Body of pancreas (tissue), 4 donors: Measurements from ENCODE around the gene POMT2. TPM values are rescaled to one million over a fixed set of nuclear protein-coding genes. Genes with fewer than 3 reads are reported as not detected.

ENCODE experiments used
- ATAC-seq: fragments of 150-250 bp; one replicate; pipeline ENCODE4 v1.9.1; 2016
- DNase-seq, 4 donors: peaks; one replicate each; pipeline ENCODE4 v3.0.0-alpha.2; 2019
- H3K27ac ChIP-seq, 4 donors: fragments of 200-600 bp; sonication (generic); 1 replicate in 3 of 4; 2 replicates in 1 of 4; pipeline versions ENCODE4 v1.5.1 to v1.6.1; 2016 to 2019; ENCODE audit warnings: mild to moderate bottlenecking in 1 of 4, mixed read lengths in 1 of 4, moderate library complexity in 1 of 4
- H3K27me3 ChIP-seq, 2 donors: fragments of 200-600 bp; sonication (generic); one replicate each; pipeline ENCODE4 v1.6.0; 2016; ENCODE audit warnings: mild to moderate bottlenecking in 1 of 2
- H3K36me3 ChIP-seq, 2 donors: fragments of 200-600 bp; sonication (generic); replicated peaks in 1 of 2; 2 replicates each; pipeline ENCODE4 v1.5.1; 2016; ENCODE audit warnings: low read depth in 2 of 2; ENCODE audit not compliant: insufficient read depth in 1 of 2
- H3K4me1 ChIP-seq: fragments of 200-600 bp; sonication (generic); one replicate; pipeline ENCODE4 v1.6.0; 2016
- H3K4me3 ChIP-seq, 2 donors: fragments of 200-600 bp; sonication (generic); 1 replicate in 1 of 2; 2 replicates in 1 of 2; pipeline ENCODE4 v1.5.1; 2016 to 2019
- H3K9me3 ChIP-seq, 3 donors: fragments of 200-600 bp; sonication (generic); 1 replicate in 2 of 3; 2 replicates in 1 of 3; pipeline ENCODE4 v1.5.1; 2016
- CTCF ChIP-seq, 7 experiments: fragments of 450-650 bp in 4 of 7; fragments of 200-600 bp in 3 of 7; sonication (generic) in 3 of 7; IDR thresholded peaks; one replicate each; pipeline ENCODE4 v1.5.1; 2016 to 2019; ENCODE audit warnings: antibody characterized with exemption in 7 of 7
- POLR2A ChIP-seq, 3 donors: fragments of 450-650 bp; IDR thresholded peaks; one replicate each; pipeline ENCODE4 v1.6.1; 2016; ENCODE audit warnings: antibody characterized with exemption in 3 of 3, mild to moderate bottlenecking in 2 of 3
- WGBS, 2 donors: methylation state at CpG; one replicate each; pipeline ENCODE4 v1.1.5; 2017; 5-methylcytosine and 5-hydroxymethylcytosine counted together
- intact Hi-C: fragments of 100-400 bp; cut with DNase I; formaldehyde crosslinking; loops from one replicate; pipeline ENCODE4 v1.15.1; 2023
- total RNA-seq, 2 donors: library from RNA; depleted of rRNA; stranded (reverse); fragments of >200 nt; gene quantifications; one replicate each; pipeline ENCODE4 v1.1.0, GENCODE V29; 2016

POMT2 gene
- total RNA-seq, 2 donors from 2014 or later: 22.6 to 45.2 TPM

DNA sequence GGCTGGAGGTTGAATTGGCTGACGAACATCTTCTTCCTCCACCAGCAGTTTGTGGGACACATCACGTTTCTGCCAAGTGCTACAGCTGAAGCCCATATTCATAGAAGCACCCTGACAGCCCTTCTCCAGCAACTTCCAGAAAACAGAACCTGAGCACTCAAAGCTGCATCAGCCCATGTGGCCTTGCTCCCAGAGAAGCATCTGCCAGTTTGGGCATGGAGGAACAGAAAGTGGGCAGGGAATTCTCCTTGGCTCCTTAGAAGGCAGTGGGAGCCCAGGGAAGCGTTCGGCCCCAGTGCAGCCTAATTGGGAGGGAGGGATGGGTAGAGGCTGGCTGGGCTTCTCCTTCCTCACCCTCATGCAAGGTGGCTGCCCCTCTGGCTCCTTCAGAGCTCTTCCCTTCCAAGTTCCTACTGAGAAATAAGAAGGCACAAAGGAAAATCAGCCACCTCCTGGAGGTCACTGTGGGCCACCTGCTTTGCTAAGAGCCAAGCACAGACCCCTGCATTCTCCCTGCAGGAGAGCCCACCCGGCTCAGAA is 45.6 kb downstream of the POMT2 start:
- intact Hi-C loops: no loop called here
- Histone ChIP-seq H3K27me3 (peaks cover 0 to 8% of the 10 kb centered on the region in 2 donors), H3K27ac (no peak overlapping the region), H3K9me3 (no peaks in the 10 kb centered on the region), H3K4me1 (peaks cover 14% of the 10 kb centered on the region), H3K4me3 (no peak overlapping the region), H3K36me3 (peaks cover 0 to 8% of the 10 kb centered on the region in 2 donors)
- TF ChIP-seq CTCF (IDR thresholded peaks at IDR 0.05): no peak
- TF ChIP-seq POLR2A (IDR thresholded peaks at IDR 0.05): no peak
- ATAC-seq: no peak
- no peak for DNase-seq
- 83 to 95% methylated on average over 5 of the region's 5 CpGs for WGBS, 2 donors

DNA sequence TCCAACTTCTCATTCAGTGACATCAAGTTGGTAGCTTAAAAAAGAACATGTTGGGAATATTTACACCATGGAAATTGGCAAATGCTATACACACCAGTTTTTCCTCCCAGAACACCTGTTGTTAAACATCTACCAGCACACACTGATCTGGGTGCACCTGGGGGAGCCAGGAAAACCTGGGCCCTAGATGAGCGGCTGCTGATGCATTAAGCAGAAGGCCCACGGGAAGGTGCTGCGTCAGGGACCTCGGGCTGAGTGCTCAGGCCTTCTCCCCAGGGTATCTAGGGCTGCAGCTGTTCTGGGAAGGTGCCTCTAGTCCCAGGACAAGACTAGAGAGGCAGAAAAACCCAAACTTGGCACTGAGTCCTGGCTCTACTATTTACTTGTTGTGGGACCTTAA is 46.9 kb downstream of the POMT2 start:
- H3K9me3 ChIP-seq: no peaks in the 10 kb centered on the region
- DNase-seq (no peak), ATAC-seq (no peak)
- no peak for TF ChIP-seq CTCF (IDR thresholded peaks at IDR 0.05)
- TF ChIP-seq POLR2A (IDR thresholded peaks at IDR 0.05): no peak
- peaks cover 0 to 8% of the 10 kb centered on the region in 2 donors for H3K27me3 ChIP-seq
- H3K4me1 ChIP-seq: peaks cover 22% of the 10 kb centered on the region
- H3K4me3 ChIP-seq: no peak overlapping the region
- intact Hi-C loops: no loop called here
- H3K27ac ChIP-seq: no peak overlapping the region
- 98 to 100% methylated on average over 4 of the region's 4 CpGs for WGBS, 2 donors
- peaks cover 0 to 3% of the 10 kb centered on the region in 2 donors for H3K36me3 ChIP-seq

DNA sequence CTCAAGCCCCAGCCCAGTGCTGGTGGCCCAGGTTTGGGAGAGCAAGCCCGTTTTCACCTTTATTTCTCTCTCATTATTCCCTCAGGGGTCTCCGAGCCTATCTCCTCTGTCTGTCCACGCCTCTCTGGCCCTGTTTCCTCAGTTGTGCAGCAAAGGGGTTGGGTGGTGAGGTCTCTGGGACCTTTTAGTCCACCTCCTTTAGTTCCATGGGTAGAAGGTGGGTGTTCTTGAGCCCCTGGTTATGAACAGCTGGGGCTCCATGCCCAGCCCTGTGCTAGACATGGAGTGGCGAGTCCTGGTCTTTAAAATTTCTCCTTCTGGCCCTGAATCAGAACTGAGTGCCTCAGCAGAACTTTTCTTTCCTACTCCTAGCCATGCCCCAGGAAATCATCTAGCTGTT is 48.4 kb downstream of the POMT2 start:
- ATAC-seq: no peak
- Histone ChIP-seq H3K27ac (no peak overlapping the region), H3K4me3 (no peak overlapping the region), H3K36me3 (no peaks in the 10 kb centered on the region), H3K27me3 (peaks cover 0 to 8% of the 10 kb centered on the region in 2 donors), H3K9me3 (peaks cover 0 to 6% (median 0%) of the 10 kb centered on the region in 3 donors), H3K4me1 (peaks cover 22% of the 10 kb centered on the region)
- TF ChIP-seq POLR2A (IDR thresholded peaks at IDR 0.05): no peak
- no peak for TF ChIP-seq CTCF (IDR thresholded peaks at IDR 0.05)
- WGBS, 2 donors: 81 to 89% methylated on average over 4 of the region's 4 CpGs
- DNase-seq: no peak
- intact Hi-C loops: no loop called here

- Histone ChIP-seq H3K4me3 (no peak within 1 kb of the TSS), H3K27me3 (peaks cover 0 to 8% of the 10 kb centered on the region in 2 donors), H3K9me3 (peaks cover 0 to 6% (median 0%) of the 10 kb centered on the region in 3 donors), H3K36me3 (no peaks in the 10 kb centered on the region), H3K27ac (no peak within 1 kb of the TSS), H3K4me1 (peaks cover 22% of the 10 kb centered on the region)
- intact Hi-C loops: no loop called here
- TF ChIP-seq CTCF (IDR thresholded peaks at IDR 0.05) (no peak), POLR2A (IDR thresholded peaks at IDR 0.05) (no peak)
- ATAC-seq (no peak), DNase-seq (no peak)
- 17 to 70% methylated on average over 3 to 38 of the region's 38 CpGs for WGBS, 2 donors
Measured at GRCh38 chr14:77271113-77271710, 49.5 kb downstream of the POMT2 start, which contains the start of gene NGB. Gene NGB, minus strand, starts transcription at chr14:77271206. Its CDS starts 269 bp downstream, at chr14:77270937.
